LNCAP (cell line): ENCODE data around the gene CCN5.

Experiments
- TF ChIP-seq, protein P1 (sequence below): fragments of 450-650 bp; IDR thresholded peaks from 2 replicates; pipeline ENCODE4 v1.5.1; 2017; ENCODE audit warnings: mild to moderate bottlenecking

Gene CCN5

GRCh38 chr20:44772636-44773035, 57.5 kb downstream of the CCN5 start:
- TF ChIP-seq, protein P1, sequence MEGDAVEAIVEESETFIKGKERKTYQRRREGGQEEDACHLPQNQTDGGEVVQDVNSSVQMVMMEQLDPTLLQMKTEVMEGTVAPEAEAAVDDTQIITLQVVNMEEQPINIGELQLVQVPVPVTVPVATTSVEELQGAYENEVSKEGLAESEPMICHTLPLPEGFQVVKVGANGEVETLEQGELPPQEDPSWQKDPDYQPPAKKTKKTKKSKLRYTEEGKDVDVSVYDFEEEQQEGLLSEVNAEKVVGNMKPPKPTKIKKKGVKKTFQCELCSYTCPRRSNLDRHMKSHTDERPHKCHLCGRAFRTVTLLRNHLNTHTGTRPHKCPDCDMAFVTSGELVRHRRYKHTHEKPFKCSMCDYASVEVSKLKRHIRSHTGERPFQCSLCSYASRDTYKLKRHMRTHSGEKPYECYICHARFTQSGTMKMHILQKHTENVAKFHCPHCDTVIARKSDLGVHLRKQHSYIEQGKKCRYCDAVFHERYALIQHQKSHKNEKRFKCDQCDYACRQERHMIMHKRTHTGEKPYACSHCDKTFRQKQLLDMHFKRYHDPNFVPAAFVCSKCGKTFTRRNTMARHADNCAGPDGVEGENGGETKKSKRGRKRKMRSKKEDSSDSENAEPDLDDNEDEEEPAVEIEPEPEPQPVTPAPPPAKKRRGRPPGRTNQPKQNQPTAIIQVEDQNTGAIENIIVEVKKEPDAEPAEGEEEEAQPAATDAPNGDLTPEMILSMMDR = no peak

DNA sequence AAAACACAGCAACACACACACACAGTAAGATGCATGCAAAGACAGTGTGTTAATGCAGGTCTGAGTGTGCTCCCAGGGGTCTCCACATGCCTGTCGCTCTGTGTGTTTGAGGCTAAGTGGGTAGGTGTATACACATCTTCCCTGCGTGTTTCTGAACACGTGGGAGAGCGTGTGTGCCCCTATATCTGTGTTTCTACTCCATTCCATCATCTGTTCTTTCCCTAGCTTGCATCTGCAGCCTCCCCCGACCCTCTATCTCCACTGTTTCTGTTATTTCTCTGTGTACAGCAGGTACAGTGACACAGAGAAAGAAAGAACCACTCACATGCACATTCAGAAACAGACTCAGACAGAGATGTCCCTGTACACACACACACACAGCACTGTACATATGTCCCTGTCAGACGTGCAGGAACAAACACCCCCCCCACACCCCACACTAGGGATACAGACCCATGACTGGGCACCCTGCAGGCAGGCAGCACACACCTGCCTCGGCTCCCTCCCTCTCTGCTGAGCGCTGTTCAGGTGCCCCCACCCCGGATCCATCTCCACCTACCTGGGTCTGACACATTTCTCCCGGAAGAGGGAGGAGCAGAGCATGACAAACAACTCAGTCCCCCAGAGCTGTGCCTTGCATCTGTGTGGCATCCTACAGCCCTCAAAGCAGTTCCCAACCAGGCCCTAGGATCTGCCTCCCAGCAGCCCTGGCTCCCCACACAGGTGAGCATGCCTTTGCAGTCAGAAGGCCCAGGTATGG, 58.1 kb downstream of the CCN5 start:
- TF ChIP-seq, protein P1 = no peak

DNA sequence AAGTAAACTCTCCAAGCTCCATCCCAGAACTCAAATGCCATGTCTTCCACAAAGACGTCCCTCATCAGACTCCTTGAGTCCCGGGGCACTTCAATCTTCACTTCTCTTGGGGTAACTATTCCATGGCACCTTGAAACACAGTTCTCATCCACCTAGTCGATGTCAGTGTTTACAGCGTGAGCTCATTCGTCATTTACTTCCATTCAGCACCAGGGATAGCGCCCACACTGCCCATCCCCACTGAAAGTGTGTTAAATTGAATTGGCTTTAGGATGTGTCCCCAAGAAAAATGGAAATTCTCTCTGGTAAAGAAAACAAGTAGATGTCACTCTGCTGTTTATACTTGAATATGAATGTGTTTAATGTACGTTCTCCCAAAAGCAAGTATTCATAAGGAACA, 61.8 kb downstream of the CCN5 start:
- TF ChIP-seq, protein P1 = no peak
